Erythroblast (primary cell): ENCODE results near the gene IKBKG.

Source experiments
- GATA1 ChIP-seq: IDR thresholded peaks from 2 replicates; pipeline ENCODE4 v1.6.1; 2011; ENCODE audit warnings: low read depth, mild to moderate bottlenecking, control low read depth, low read length, moderate library complexity
- POLR2A ChIP-seq: IDR thresholded peaks from 2 replicates; pipeline ENCODE4 v1.6.1; 2011; ENCODE audit warnings: mild to moderate bottlenecking, low read length

DNA sequence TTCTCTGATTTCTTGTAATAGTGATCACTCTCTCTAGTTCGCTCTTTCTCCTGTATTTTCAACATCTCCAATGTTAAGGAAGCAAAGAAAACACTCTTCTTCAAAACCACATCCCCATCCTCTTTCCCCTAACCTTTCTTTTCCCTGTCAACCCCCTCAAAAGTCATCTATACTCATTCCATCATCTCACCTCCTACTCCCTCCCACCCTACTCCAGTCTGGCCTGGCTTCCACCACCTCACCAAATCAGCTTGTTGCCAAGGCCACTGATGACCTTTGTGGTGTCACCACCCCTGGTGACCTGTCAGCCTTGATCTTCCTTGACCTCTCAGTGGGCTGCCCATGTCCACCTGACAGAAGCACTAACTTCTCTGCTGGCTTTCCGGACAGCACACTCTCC is 33.7 kb upstream of the IKBKG start:
- TF ChIP-seq POLR2A (no peak), GATA1 (no peak)
